HepG2 (cell line): ENCODE measurements around the gene PCYT2. TPM values are rescaled to one million over a fixed set of nuclear protein-coding genes. Genes with fewer than 3 reads are reported as not detected.
A peak's percentile ranks its signal among the peaks of the same experiment; 100 is the strongest.

ENCODE experiments used
- ARNTL ChIP-seq: sonication (generic); formaldehyde crosslinking; IDR thresholded peaks from 2 replicates; pipeline ENCODE4 v1.4.0; 2020; ENCODE audit warnings: mild to moderate bottlenecking, missing genetic modification reagents
- SIX4 ChIP-seq: sonication (generic); formaldehyde crosslinking; IDR thresholded peaks from 2 replicates; pipeline ENCODE4 v1.4.0; 2020; ENCODE audit warnings: missing genetic modification reagents
- TBL1XR1 ChIP-seq: fragments of 150-350 bp; IDR thresholded peaks from 2 replicates; pipeline ENCODE4 v1.6.1; 2014; ENCODE audit warnings: borderline replicate concordance, low read length; ENCODE audit not compliant: partially characterized antibody
- THAP9 ChIP-seq: sonication (generic); formaldehyde crosslinking; IDR thresholded peaks from 2 replicates; pipeline ENCODE4; 2020; ENCODE audit warnings: missing genetic modification reagents, mild to moderate bottlenecking, borderline replicate concordance
- XBP1 ChIP-seq: sonication (generic); formaldehyde crosslinking; IDR thresholded peaks from 2 replicates; pipeline ENCODE4 v1.5.0; 2020; ENCODE audit warnings: missing genetic modification reagents
- ZC3H13 ChIP-seq: sonication (generic); formaldehyde crosslinking; IDR thresholded peaks from 2 replicates; pipeline ENCODE4 v1.8.1; 2023; ENCODE audit warnings: mild to moderate bottlenecking, missing genetic modification reagents, moderate library complexity
- ZNF660 ChIP-seq: sonication (generic); formaldehyde crosslinking; IDR thresholded peaks from 2 replicates; pipeline ENCODE4 v1.5.1; 2020; ENCODE audit warnings: mild to moderate bottlenecking, low read depth, missing genetic modification reagents, borderline replicate concordance
- polyA plus RNA-seq, 8 experiments: library from polyadenylated mRNA; depleted of rRNA in 3 of 8; stranded (reverse) in 7 of 8; unstranded in 1 of 8; fragments of >200 nt; fragmentation: Illumina TruSeq in 4 of 8; extraction: Trizol in 4 of 8; gene quantifications; 2 replicates each; pipeline versions ENCODE4 v1.2.1 to v1.2.3, GENCODE V29; 2011 to 2016; ENCODE audit warnings: low read depth in 4 of 8, missing spikeins in 1 of 8, mixed read lengths in 1 of 8; ENCODE audit not compliant: insufficient read depth in 1 of 8
- total RNA-seq, 5 experiments: library from RNA; depleted of rRNA; stranded (reverse); fragments of >200 nt; fragmentation: Illumina TruSeq; extraction: Trizol; gene quantifications; 2 replicates each; pipeline ENCODE4 v1.2.3, GENCODE V29; 2016; ENCODE audit warnings: low read depth in 1 of 5
- TF ChIP-seq, protein P1 (sequence below): sonication (generic); formaldehyde crosslinking; IDR thresholded peaks from 2 replicates; pipeline ENCODE4 v1.4.0; 2020; ENCODE audit warnings: missing genetic modification reagents, borderline replicate concordance
- TF ChIP-seq, protein P2 (sequence below): sonication (generic); formaldehyde crosslinking; conservative IDR thresholded peaks from 2 replicates; pipeline ENCODE4 v1.8.1; 2023; ENCODE audit warnings: missing genetic modification reagents
- TF ChIP-seq, protein P3 (sequence below): sonication (generic); formaldehyde crosslinking; IDR thresholded peaks from 2 replicates; pipeline ENCODE4 v1.5.0; 2020; ENCODE audit warnings: missing genetic modification reagents
- TF ChIP-seq, protein P4 (sequence below): IDR thresholded peaks from 2 replicates; pipeline ENCODE4 v1.6.1; 2018; ENCODE audit warnings: missing genetic modification reagents
- TF ChIP-seq, protein P5 (sequence below): IDR thresholded peaks from 2 replicates; pipeline ENCODE4 v1.6.1; 2016; ENCODE audit warnings: missing genetic modification reagents, missing compliant biosample characterization

PCYT2 gene
- total and polyA plus RNA-seq, 2 of the 13 experiments (the other 11 are each of a cell fraction or from before 2014, with no cell fraction given): 147 to 297 TPM

DNA sequence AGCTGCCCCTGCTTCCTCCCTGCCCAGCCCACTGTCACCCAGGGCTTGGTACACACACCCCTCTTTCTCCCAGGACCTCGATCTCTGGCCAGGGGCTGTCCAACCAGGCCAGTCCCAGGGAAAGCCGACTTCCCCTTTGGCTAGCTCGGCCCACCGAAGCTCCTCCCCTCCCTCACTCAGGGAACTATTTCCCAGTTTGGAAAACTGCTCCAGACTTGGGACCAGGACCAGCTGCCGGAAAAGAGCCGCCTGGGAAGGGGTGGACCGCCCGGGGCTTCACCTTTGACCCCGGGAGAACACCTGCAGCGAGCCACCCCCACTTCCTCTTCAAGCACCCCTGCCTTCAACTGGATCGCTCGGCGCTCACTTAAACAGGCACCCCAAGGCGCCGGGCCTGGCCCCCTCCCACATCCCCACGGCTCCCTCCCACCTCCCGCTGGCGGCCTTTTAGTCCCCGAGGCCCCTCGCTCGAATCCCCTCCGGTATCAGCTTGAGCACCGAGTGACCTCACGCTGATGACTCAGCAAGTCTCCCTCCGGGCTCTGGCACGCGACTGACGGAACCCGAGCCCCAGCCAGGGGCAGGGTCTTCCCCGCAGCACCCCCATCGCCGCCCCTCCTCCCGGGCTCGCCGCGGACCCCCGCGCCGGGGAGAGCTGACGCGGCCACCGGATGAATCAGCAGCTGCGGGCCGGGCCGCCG, 15.4 kb upstream of the PCYT2 start (continued):
- TF ChIP-seq THAP9 (CRISPR knock-in tag) (0 out of 2 replicates have a peak, but pooled peaks have one; percentile 41), TBL1XR1 (no peak), XBP1 (CRISPR knock-in tag) (no peak), ARNTL (peak; percentile 62; the same call in 1 of the 2 replicates), ZNF660 (no peak), SIX4 (CRISPR knock-in tag) (no peak), ZC3H13 (CRISPR knock-in tag) (peak; percentile 62; the same call in 1 of the 2 replicates)
- TF ChIP-seq, protein P1, sequence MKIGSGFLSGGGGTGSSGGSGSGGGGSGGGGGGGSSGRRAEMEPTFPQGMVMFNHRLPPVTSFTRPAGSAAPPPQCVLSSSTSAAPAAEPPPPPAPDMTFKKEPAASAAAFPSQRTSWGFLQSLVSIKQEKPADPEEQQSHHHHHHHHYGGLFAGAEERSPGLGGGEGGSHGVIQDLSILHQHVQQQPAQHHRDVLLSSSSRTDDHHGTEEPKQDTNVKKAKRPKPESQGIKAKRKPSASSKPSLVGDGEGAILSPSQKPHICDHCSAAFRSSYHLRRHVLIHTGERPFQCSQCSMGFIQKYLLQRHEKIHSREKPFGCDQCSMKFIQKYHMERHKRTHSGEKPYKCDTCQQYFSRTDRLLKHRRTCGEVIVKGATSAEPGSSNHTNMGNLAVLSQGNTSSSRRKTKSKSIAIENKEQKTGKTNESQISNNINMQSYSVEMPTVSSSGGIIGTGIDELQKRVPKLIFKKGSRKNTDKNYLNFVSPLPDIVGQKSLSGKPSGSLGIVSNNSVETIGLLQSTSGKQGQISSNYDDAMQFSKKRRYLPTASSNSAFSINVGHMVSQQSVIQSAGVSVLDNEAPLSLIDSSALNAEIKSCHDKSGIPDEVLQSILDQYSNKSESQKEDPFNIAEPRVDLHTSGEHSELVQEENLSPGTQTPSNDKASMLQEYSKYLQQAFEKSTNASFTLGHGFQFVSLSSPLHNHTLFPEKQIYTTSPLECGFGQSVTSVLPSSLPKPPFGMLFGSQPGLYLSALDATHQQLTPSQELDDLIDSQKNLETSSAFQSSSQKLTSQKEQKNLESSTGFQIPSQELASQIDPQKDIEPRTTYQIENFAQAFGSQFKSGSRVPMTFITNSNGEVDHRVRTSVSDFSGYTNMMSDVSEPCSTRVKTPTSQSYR (CRISPR knock-in tag): peak; percentile 44; the same call in 1 of the 2 replicates
- TF ChIP-seq, protein P2, sequence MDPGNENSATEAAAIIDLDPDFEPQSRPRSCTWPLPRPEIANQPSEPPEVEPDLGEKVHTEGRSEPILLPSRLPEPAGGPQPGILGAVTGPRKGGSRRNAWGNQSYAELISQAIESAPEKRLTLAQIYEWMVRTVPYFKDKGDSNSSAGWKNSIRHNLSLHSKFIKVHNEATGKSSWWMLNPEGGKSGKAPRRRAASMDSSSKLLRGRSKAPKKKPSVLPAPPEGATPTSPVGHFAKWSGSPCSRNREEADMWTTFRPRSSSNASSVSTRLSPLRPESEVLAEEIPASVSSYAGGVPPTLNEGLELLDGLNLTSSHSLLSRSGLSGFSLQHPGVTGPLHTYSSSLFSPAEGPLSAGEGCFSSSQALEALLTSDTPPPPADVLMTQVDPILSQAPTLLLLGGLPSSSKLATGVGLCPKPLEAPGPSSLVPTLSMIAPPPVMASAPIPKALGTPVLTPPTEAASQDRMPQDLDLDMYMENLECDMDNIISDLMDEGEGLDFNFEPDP: 0 out of 2 replicates have a peak, but pooled peaks have one; percentile 88
- TF ChIP-seq, protein P3, sequence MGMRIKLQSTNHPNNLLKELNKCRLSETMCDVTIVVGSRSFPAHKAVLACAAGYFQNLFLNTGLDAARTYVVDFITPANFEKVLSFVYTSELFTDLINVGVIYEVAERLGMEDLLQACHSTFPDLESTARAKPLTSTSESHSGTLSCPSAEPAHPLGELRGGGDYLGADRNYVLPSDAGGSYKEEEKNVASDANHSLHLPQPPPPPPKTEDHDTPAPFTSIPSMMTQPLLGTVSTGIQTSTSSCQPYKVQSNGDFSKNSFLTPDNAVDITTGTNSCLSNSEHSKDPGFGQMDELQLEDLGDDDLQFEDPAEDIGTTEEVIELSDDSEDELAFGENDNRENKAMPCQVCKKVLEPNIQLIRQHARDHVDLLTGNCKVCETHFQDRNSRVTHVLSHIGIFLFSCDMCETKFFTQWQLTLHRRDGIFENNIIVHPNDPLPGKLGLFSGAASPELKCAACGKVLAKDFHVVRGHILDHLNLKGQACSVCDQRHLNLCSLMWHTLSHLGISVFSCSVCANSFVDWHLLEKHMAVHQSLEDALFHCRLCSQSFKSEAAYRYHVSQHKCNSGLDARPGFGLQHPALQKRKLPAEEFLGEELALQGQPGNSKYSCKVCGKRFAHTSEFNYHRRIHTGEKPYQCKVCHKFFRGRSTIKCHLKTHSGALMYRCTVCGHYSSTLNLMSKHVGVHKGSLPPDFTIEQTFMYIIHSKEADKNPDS (CRISPR knock-in tag): no peak
- TF ChIP-seq, protein P4, sequence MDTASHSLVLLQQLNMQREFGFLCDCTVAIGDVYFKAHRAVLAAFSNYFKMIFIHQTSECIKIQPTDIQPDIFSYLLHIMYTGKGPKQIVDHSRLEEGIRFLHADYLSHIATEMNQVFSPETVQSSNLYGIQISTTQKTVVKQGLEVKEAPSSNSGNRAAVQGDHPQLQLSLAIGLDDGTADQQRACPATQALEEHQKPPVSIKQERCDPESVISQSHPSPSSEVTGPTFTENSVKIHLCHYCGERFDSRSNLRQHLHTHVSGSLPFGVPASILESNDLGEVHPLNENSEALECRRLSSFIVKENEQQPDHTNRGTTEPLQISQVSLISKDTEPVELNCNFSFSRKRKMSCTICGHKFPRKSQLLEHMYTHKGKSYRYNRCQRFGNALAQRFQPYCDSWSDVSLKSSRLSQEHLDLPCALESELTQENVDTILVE: peak; percentile 79; the same call in 1 of the 2 replicates
- TF ChIP-seq, protein P5, sequence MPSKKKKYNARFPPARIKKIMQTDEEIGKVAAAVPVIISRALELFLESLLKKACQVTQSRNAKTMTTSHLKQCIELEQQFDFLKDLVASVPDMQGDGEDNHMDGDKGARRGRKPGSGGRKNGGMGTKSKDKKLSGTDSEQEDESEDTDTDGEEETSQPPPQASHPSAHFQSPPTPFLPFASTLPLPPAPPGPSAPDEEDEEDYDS (CRISPR knock-in tag): peak; percentile 91
